Adipocyte (in vitro differentiated cells): ENCODE measurements around the gene BEST4.
A peak's percentile ranks its signal among the peaks of the same experiment; 100 is the strongest.
"Not testable (repeated sequence)": the region's sequence is repeated elsewhere in the genome, so short reads cannot be mapped to it uniquely, and the experiment has no call there.

ENCODE experiments used
- DNase-seq: peaks from one replicate; pipeline ENCODE4 v3.0.0-alpha.2; 2015; ENCODE audit warnings: low read depth
- H3K27me3 ChIP-seq: replicated peaks from 2 replicates; pipeline ENCODE4 v1.7.0; 2013; ENCODE audit warnings: mild to moderate bottlenecking, low read length, moderate library complexity; ENCODE audit not compliant: control insufficient read depth, insufficient read depth
- H3K36me3 ChIP-seq: 2 replicates; pipeline ENCODE4 v1.7.0; 2013; ENCODE audit warnings: low read length, mild to moderate bottlenecking, moderate library complexity; ENCODE audit not compliant: control insufficient read depth, insufficient read depth, severe bottlenecking
- H3K4me1 ChIP-seq: 2 replicates; pipeline ENCODE4 v1.7.0; 2013; ENCODE audit warnings: mild to moderate bottlenecking, low read length, moderate library complexity; ENCODE audit not compliant: control insufficient read depth, insufficient read depth
- H3K4me3 ChIP-seq: 2 replicates; pipeline ENCODE4 v1.7.0; 2013; ENCODE audit warnings: mild to moderate bottlenecking, low read length, moderate library complexity
- H3K9ac ChIP-seq: 2 replicates; pipeline ENCODE4 v1.7.0; 2013; ENCODE audit warnings: mild to moderate bottlenecking, low read length, moderate library complexity
- H3K9me3 ChIP-seq: 2 replicates; pipeline ENCODE4 v1.7.0; 2013; ENCODE audit warnings: mild to moderate bottlenecking, low read length, moderate library complexity; ENCODE audit not compliant: control insufficient read depth

The BEST4 gene

DNA sequence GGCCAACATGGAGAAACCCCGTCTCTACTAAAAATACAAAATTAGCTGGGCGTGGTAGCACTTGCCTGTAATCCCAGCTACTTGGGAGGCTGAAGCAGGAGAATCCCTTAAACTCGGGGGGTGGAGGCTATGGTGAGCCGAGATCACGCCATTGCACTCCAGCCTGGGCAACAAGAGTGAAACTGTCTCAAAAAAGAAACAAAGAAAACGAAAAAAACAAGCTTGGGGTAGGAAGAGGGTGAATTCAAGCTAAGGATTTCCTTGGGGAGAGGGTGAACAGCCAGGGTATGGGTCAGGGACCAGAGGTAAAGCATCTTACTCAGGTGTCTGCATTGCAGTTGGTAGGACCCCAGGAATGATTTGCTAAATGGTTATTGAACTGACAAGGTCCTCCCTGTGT, 21.5 kb downstream of the BEST4 start:
- not testable (repeated sequence) for H3K4me1 ChIP-seq, H3K4me3 ChIP-seq, H3K9ac ChIP-seq, H3K36me3 ChIP-seq, DNase-seq, H3K9me3 ChIP-seq, H3K27me3 ChIP-seq

DNA sequence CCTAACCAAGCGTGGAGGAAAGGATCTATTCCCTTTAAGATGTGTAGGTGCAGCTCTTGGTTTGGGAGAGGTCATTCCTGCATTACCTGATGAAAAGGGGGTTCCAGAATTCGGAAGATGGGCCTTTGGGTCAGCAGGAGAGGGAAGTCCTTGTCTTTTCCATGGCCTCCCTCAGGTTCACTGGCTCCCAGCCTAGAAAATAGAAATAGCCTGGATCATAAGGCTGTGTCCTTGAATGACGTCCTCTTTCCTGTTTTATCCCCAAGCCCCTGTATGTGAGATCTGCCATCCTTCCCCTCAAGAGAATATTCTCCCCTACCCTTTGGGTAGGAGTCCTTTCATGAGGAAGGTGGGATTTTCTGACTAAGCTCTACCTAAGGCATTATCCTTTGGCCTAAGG, 27.1 kb downstream of the BEST4 start:
- no peak for DNase-seq
- Histone ChIP-seq H3K9me3 (no peaks in the 10 kb centered on the region), H3K4me1 (no peaks in the 10 kb centered on the region), H3K27me3 (no peaks in the 10 kb centered on the region), H3K9ac (no peak overlapping the region), H3K36me3 (no peaks in the 10 kb centered on the region), H3K4me3 (no peak overlapping the region)

GRCh38 chr1:44759077-44759476, 28.9 kb downstream of the BEST4 start:
- H3K36me3 ChIP-seq: no peaks in the 10 kb centered on the region

GRCh38 chr1:44757420-44757819, 30.6 kb downstream of the BEST4 start:
- Histone ChIP-seq H3K27me3 (no peaks in the 10 kb centered on the region), H3K9ac (no peak overlapping the region), H3K4me3 (no peak overlapping the region), H3K4me1 (no peaks in the 10 kb centered on the region), H3K36me3 (no peaks in the 10 kb centered on the region), H3K9me3 (no peaks in the 10 kb centered on the region)
- no peak for DNase-seq

More at GRCh38 chr1:44759077-44759476, 28.9 kb downstream of the BEST4 start:
- no peaks in the 10 kb centered on the region for H3K9me3 ChIP-seq
- no peak overlapping the region for H3K4me3 ChIP-seq
- no peak overlapping the region for H3K9ac ChIP-seq
- no peaks in the 10 kb centered on the region for H3K27me3 ChIP-seq
- no peaks in the 10 kb centered on the region for H3K4me1 ChIP-seq
- no peak for DNase-seq

DNA sequence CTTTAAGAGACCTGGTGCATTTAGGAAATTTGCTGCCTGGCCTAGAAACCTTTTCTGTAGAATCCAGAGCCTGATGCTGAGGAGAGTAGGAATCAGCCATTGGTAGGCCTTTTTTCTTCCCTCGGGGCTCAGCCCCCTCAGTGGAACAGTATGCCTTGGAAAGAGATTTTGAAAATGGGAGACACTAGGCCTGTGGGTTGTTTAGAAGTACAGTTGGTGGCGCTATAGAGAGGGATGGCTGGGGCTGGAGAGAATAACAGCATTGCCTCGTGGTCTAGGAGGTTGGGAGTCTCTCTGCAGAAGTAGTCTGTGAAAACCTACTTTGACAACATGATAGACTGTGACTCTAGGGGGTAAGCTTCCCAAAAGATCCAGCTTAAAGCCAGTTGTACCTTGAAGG, 40.1 kb downstream of the BEST4 start:
- H3K36me3 ChIP-seq: no peaks in the 10 kb centered on the region
- no peak for DNase-seq
- H3K9ac ChIP-seq: no peak overlapping the region
- no peaks in the 10 kb centered on the region for H3K27me3 ChIP-seq
- H3K4me3 ChIP-seq: no peak overlapping the region
- no peaks in the 10 kb centered on the region for H3K9me3 ChIP-seq
- no peaks in the 10 kb centered on the region for H3K4me1 ChIP-seq

GRCh38 chr1:44743211-44743610, 44.8 kb downstream of the BEST4 start:
- peaks cover 11% of the 10 kb centered on the region for H3K4me1 ChIP-seq
- H3K9me3 ChIP-seq: no peaks in the 10 kb centered on the region
- H3K27me3 ChIP-seq: no peaks in the 10 kb centered on the region
- no peak overlapping the region for H3K9ac ChIP-seq
- no peak for DNase-seq
- no peaks in the 10 kb centered on the region for H3K36me3 ChIP-seq
- H3K4me3 ChIP-seq: no peak overlapping the region

GRCh38 chr1:44740179-44740617, 47.8 kb downstream of the BEST4 start:
- H3K4me3 ChIP-seq: peak overlapping the region; percentile 93
- no peaks in the 10 kb centered on the region for H3K27me3 ChIP-seq
- no peak for DNase-seq
- H3K9ac ChIP-seq: peak overlapping the region; percentile 65
- H3K9me3 ChIP-seq: no peaks in the 10 kb centered on the region
- H3K36me3 ChIP-seq: no peaks in the 10 kb centered on the region
- peaks cover 11% of the 10 kb centered on the region for H3K4me1 ChIP-seq

DNA sequence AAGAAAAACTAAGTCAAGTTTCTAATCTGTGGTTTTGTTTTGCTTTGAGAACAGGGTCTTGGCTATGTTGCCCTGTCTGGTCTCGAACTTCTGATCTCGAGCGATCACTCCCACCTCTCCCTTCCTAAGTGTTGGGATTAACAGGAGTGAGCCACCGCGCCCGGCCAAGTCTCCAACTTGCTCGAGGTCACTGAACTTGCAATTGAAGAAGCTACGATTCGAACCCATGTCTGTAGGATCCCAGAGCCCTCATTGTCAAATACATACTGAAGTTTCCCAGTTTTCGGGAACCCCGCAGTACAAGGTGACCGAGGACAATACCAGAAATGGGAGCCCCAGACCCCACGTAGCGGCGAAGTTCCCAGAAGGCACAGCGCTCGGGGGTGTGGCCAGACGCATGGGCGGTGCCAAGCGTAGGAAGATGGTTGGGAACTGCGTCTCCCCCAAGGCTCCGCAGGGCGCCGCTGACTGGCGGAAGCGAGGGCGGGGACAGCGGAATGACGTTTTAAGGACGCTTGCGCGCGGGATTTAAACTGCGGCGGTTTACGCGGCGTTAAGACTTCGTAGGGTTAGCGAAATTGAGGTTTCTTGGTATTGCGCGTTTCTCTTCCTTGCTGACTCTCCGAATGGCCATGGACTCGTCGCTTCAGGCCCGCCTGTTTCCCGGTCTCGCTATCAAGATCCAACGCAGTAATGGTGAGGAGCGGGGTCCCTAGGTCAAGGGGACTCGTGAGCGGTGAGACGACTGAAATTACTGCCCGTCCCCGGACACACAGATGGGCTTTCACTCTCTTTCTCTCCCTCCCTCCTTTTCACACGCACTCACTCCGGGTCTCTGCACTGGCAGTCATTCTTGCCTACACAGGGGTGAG, 48.4 kb downstream of the BEST4 start, which contains the start of gene KIF2C:
Gene KIF2C, plus strand, starts transcription at position 531 of the 872 bp plus-strand sequence. Its CDS starts 96 bp downstream, at position 627.
- H3K9me3 ChIP-seq: no peaks in the 10 kb centered on the region

GRCh38 chr1:44738953-44739306, 49.0 kb downstream of the BEST4 start:
- not testable (repeated sequence) for H3K27me3 ChIP-seq, H3K9me3 ChIP-seq, DNase-seq, H3K36me3 ChIP-seq
- H3K4me1 ChIP-seq: peaks cover 11% of the 10 kb centered on the region
- H3K9ac ChIP-seq: peak overlapping the region; percentile 94
- peak overlapping the region; percentile 93 for H3K4me3 ChIP-seq

More for the DNA sequence above, 48.4 kb downstream of the BEST4 start, which contains the start of gene KIF2C:
- DNase-seq: peak; percentile 99
- H3K4me1 ChIP-seq: peaks cover 11% of the 10 kb centered on the region
- H3K36me3 ChIP-seq: no peaks in the 10 kb centered on the region
- H3K4me3 ChIP-seq: peak within 1 kb of the TSS; percentile 93
- no peaks in the 10 kb centered on the region for H3K27me3 ChIP-seq
- peak within 1 kb of the TSS; percentile 94 for H3K9ac ChIP-seq

GRCh38 chr1:44735992-44736391, 52.0 kb downstream of the BEST4 start:
- Histone ChIP-seq H3K36me3 (no peaks in the 10 kb centered on the region), H3K4me1 (peaks cover 21% of the 10 kb centered on the region), H3K27me3 (no peaks in the 10 kb centered on the region), H3K9ac (no peak overlapping the region), H3K4me3 (no peak overlapping the region), H3K9me3 (no peaks in the 10 kb centered on the region)
- no peak for DNase-seq

DNA sequence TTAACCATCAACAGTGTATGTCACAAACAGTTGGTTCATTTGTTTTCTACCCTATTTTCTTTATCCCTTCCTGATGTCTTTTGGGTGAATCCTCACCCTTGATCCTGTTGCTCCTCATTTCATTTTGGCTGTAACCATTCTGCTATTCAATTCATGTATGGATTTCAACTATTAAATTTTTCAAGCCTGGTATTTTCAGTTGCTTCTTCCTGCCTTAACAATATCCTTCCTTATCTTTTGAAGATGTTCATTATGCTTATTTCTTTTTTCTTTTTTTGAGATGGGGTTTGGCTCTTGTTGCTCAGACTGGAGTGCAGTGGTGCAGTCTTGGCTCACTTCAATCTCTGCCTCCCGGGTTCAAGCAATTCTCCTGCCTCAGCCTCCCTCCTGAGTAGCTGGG, 54.2 kb downstream of the BEST4 start:
- Histone ChIP-seq H3K9me3 (no peaks in the 10 kb centered on the region), H3K36me3 (no peaks in the 10 kb centered on the region), H3K4me1 (peaks cover 20% of the 10 kb centered on the region), H3K9ac (peak overlapping the region; percentile 37), H3K4me3 (no peak overlapping the region), H3K27me3 (no peaks in the 10 kb centered on the region)
- DNase-seq: no peak
